Neural cell (in vitro differentiated cells): ENCODE results near the gene ZNF264. TPM values are rescaled to one million over a fixed set of nuclear protein-coding genes. Genes with fewer than 3 reads are reported as not detected.

Experiments
- H2AFZ ChIP-seq: fragments of 200-600, 300-800 bp; sonication (generic), shearing (Covaris generic); 2 replicates; pipeline ENCODE4 v1.6.0; 2014; ENCODE audit warnings: low read depth, mild to moderate bottlenecking, antibody characterized with exemption, low read length, moderate library complexity
- H3F3A ChIP-seq: fragments of 200-600 bp; shearing (Covaris generic); 2 replicates; pipeline ENCODE4 v1.6.1; 2016; ENCODE audit warnings: mild to moderate bottlenecking, moderate library complexity, mixed read lengths, antibody characterized with exemption, low read length; ENCODE audit not compliant: insufficient read depth, poor library complexity, severe bottlenecking
- H3K27ac ChIP-seq: fragments of 200-600, 300-800 bp; sonication (generic), shearing (Covaris generic); 2 replicates; pipeline ENCODE4 v1.5.1; 2014; ENCODE audit warnings: mild to moderate bottlenecking, low read length, moderate library complexity
- H3K27me3 ChIP-seq: fragments of 300-800, 200-600 bp; sonication (generic), shearing (Covaris generic); 2 replicates; pipeline ENCODE4 v1.6.0; 2014; ENCODE audit warnings: mild to moderate bottlenecking, low read depth, low read length, moderate library complexity; ENCODE audit not compliant: insufficient read depth
- H3K36me3 ChIP-seq: fragments of 300-800, 200-600 bp; sonication (generic), shearing (Covaris generic); 2 replicates; pipeline ENCODE4 v1.5.1; 2014; ENCODE audit warnings: mild to moderate bottlenecking, antibody characterized with exemption, low read length, moderate library complexity; ENCODE audit not compliant: insufficient read depth
- H3K4me2 ChIP-seq: fragments of 300-800, 200-600 bp; sonication (generic), shearing (Covaris generic); 2 replicates; pipeline ENCODE4 v1.6.0; 2014; ENCODE audit warnings: mild to moderate bottlenecking, low read length
- H3K4me3 ChIP-seq: fragments of 300-800, 200-600 bp; sonication (generic), shearing (Covaris generic); 2 replicates; pipeline ENCODE4 v1.5.1; 2014; ENCODE audit warnings: mild to moderate bottlenecking, low read length, moderate library complexity
- H3K79me2 ChIP-seq: fragments of 200-600 bp; shearing (Covaris generic); replicated peaks from 2 replicates; pipeline ENCODE4 v1.6.0; 2014; ENCODE audit warnings: mild to moderate bottlenecking, low read length, moderate library complexity; ENCODE audit not compliant: insufficient read depth
- H3K9ac ChIP-seq: fragments of 300-800, 200-600 bp; sonication (generic), shearing (Covaris generic); 2 replicates; pipeline ENCODE4 v1.6.1; 2016; ENCODE audit warnings: mild to moderate bottlenecking, low read length, mixed read lengths
- H3K9me2 ChIP-seq: fragments of 200-600 bp; shearing (Covaris generic); 2 replicates; pipeline ENCODE4 v1.6.1; 2016; ENCODE audit warnings: mild to moderate bottlenecking, low read length, mixed read lengths; ENCODE audit not compliant: insufficient read depth
- H3K9me3 ChIP-seq: fragments of 200-600, 300-800 bp; sonication (generic), shearing (Covaris generic); 2 replicates; pipeline ENCODE4 v1.6.1; 2016; ENCODE audit warnings: mild to moderate bottlenecking, mixed run types, low read length, moderate library complexity, mixed read lengths
- H4K20me1 ChIP-seq: fragments of 200-600 bp; shearing (Covaris generic); 2 replicates; pipeline ENCODE4 v1.6.1; 2016; ENCODE audit warnings: mild to moderate bottlenecking, mixed run types; ENCODE audit not compliant: insufficient read depth
- CTCF ChIP-seq: fragments of 450-650 bp; IDR thresholded peaks from 2 replicates; pipeline ENCODE4 v1.5.1; 2014; ENCODE audit warnings: antibody characterized with exemption, mild to moderate bottlenecking, moderate library complexity; ENCODE audit not compliant: poor library complexity, severe bottlenecking
- EP300 ChIP-seq: fragments of 450-650 bp; conservative IDR thresholded peaks from 2 replicates; pipeline ENCODE4 v1.6.1; 2014; ENCODE audit warnings: antibody characterized with exemption, mild to moderate bottlenecking, moderate library complexity; ENCODE audit not compliant: poor library complexity, severe bottlenecking
- MXI1 ChIP-seq: fragments of 450-650 bp; conservative IDR thresholded peaks from 2 replicates; pipeline ENCODE4 v1.6.1; 2014; ENCODE audit warnings: antibody characterized with exemption, mild to moderate bottlenecking; ENCODE audit not compliant: poor library complexity, severe bottlenecking
- POLR2AphosphoS5 ChIP-seq: IDR thresholded peaks from 2 replicates; pipeline ENCODE4 v1.6.1; 2012
- RAD21 ChIP-seq: fragments of 450-650 bp; conservative IDR thresholded peaks from 2 replicates; pipeline ENCODE4 v1.6.1; 2014; ENCODE audit warnings: antibody characterized with exemption, mild to moderate bottlenecking, moderate library complexity
- REST ChIP-seq: IDR thresholded peaks from 2 replicates; pipeline ENCODE4 v1.6.1; 2012; ENCODE audit warnings: borderline replicate concordance
- SMC3 ChIP-seq: fragments of 450-650 bp; conservative IDR thresholded peaks from 2 replicates; pipeline ENCODE4 v1.6.1; 2014; ENCODE audit warnings: antibody characterized with exemption, mild to moderate bottlenecking, moderate library complexity; ENCODE audit not compliant: poor library complexity
- TAF1 ChIP-seq: IDR thresholded peaks from 2 replicates; pipeline ENCODE4 v1.6.1; 2012; ENCODE audit warnings: low read depth
- polyA minus RNA-seq: library from RNA; depleted of rRNA, polyadenylated mRNA; stranded (reverse); fragments of >200 nt; gene quantifications from 2 replicates; pipeline ENCODE4 v1.2.3, GENCODE V29; 2014
- polyA plus RNA-seq: library from polyadenylated mRNA; depleted of rRNA; stranded (reverse); fragments of >200 nt; gene quantifications from 2 replicates; pipeline ENCODE4 v1.2.3, GENCODE V29; 2014

ZNF264 gene
- polyA plus RNA-seq (10.4 and 16.9 TPM in 2 replicates), polyA minus RNA-seq (111 and 141 TPM in 2 replicates)

GRCh38 chr19:57191141-57192076 is at the start of gene ZNF264:
ZNF264 (plus strand) TSS chr19:57191500; CDS start chr19:57191914, 414 bp downstream.
- H3K36me3 ChIP-seq = peaks cover 6% of the 10 kb centered on the region
- H3K27ac ChIP-seq = peak within 1 kb of the TSS; percentile 84
- H3F3A ChIP-seq = no peaks in the 10 kb centered on the region
- TF ChIP-seq MXI1 (peak; percentile 60), RAD21 (peak; percentile 48), REST (peak; percentile 89), CTCF (no peak), EP300 (no peak), POLR2AphosphoS5 (peak; percentile 82), TAF1 (peak; percentile 81), SMC3 (peak; percentile 54)
- H3K9ac ChIP-seq = peak within 1 kb of the TSS; percentile 93
- H3K27me3 ChIP-seq = no peaks in the 10 kb centered on the region
- peaks cover 28% of the 10 kb centered on the region for H3K79me2 ChIP-seq
- H3K9me2 ChIP-seq = no peaks in the 10 kb centered on the region
- H4K20me1 ChIP-seq = no peaks in the 10 kb centered on the region
- H3K9me3 ChIP-seq = peaks cover 5% of the 10 kb centered on the region
- H3K4me2 ChIP-seq = peak within 1 kb of the TSS; percentile 95
- peak within 1 kb of the TSS; percentile 98 for H3K4me3 ChIP-seq
- peak within 1 kb of the TSS; percentile 99 for H2AFZ ChIP-seq

- no peaks in the 10 kb centered on the region for H3K36me3 ChIP-seq
- no peak overlapping the region for H3K9ac ChIP-seq
- H3K9me3 ChIP-seq = no peaks in the 10 kb centered on the region
- H3K4me3 ChIP-seq = no peak overlapping the region
- H4K20me1 ChIP-seq = no peaks in the 10 kb centered on the region
- no peaks in the 10 kb centered on the region for H3F3A ChIP-seq
- no peak overlapping the region for H3K4me2 ChIP-seq
- no peak overlapping the region for H3K27ac ChIP-seq
- no peak overlapping the region for H2AFZ ChIP-seq
- TF ChIP-seq EP300 (no peak), SMC3 (no peak), MXI1 (no peak), REST (no peak)
- H3K9me2 ChIP-seq = no peaks in the 10 kb centered on the region
- H3K79me2 ChIP-seq = no peaks in the 10 kb centered on the region
- H3K27me3 ChIP-seq = no peaks in the 10 kb centered on the region
Measured at GRCh38 chr19:57141699-57142098, 49.6 kb upstream of the ZNF264 start.
